GM12865 (cell line): ENCODE data around the gene BTBD18.
A peak's percentile ranks its signal among the peaks of the same experiment; 100 is the strongest.

Experiments used
- DNase-seq: peaks from one replicate; pipeline ENCODE4 v3.0.0; 2010; ENCODE audit warnings: low read depth
- H3K4me3 ChIP-seq: 2 replicates; pipeline ENCODE4 v1.5.1; 2011; ENCODE audit warnings: mild to moderate bottlenecking, low read depth, low read length, control low read depth
- CTCF ChIP-seq: IDR thresholded peaks from 2 replicates; pipeline ENCODE4 v1.5.1; 2011; ENCODE audit warnings: low read length, control low read depth, low read depth, inconsistent platforms; ENCODE audit not compliant: insufficient read depth; ENCODE audit errors: missing control alignments

The BTBD18 gene

GRCh38 chr11:57752954-57753353 lies 1.3 kb upstream of the BTBD18 start:
- DNase-seq = no peak
- TF ChIP-seq CTCF = no peak
- no peak overlapping the region for H3K4me3 ChIP-seq

GRCh38 chr11:57751176-57751575 lies 443 bp downstream of the BTBD18 start:
- TF ChIP-seq CTCF = no peak
- H3K4me3 ChIP-seq = no peak overlapping the region
- no peak for DNase-seq

- TF ChIP-seq CTCF = no peak
- DNase-seq = no peak
- no peak overlapping the region for H3K4me3 ChIP-seq
These were observed 4.7 kb downstream of the BTBD18 start for GRCh38 chr11:57746920-57747319.

GRCh38 chr11:57745206-57745605 lies 6.4 kb downstream of the BTBD18 start:
- DNase-seq = no peak
- no peak for TF ChIP-seq CTCF
- H3K4me3 ChIP-seq = no peak overlapping the region

- no peak for TF ChIP-seq CTCF
- no peak for DNase-seq
- no peak overlapping the region for H3K4me3 ChIP-seq
These were observed 7.3 kb downstream of the BTBD18 start for GRCh38 chr11:57744357-57744756.

- no peak for TF ChIP-seq CTCF
- peak overlapping the region; percentile 82 for H3K4me3 ChIP-seq
- DNase-seq = no peak
These were observed 9.5 kb downstream of the BTBD18 start for GRCh38 chr11:57742087-57742452.
